Measurements from ENCODE around the gene NAALADL2.

GRCh38 chr3:175260145-175260794, 401.1 kb downstream of the NAALADL2 start:
- TF ChIP-seq, protein P1, sequence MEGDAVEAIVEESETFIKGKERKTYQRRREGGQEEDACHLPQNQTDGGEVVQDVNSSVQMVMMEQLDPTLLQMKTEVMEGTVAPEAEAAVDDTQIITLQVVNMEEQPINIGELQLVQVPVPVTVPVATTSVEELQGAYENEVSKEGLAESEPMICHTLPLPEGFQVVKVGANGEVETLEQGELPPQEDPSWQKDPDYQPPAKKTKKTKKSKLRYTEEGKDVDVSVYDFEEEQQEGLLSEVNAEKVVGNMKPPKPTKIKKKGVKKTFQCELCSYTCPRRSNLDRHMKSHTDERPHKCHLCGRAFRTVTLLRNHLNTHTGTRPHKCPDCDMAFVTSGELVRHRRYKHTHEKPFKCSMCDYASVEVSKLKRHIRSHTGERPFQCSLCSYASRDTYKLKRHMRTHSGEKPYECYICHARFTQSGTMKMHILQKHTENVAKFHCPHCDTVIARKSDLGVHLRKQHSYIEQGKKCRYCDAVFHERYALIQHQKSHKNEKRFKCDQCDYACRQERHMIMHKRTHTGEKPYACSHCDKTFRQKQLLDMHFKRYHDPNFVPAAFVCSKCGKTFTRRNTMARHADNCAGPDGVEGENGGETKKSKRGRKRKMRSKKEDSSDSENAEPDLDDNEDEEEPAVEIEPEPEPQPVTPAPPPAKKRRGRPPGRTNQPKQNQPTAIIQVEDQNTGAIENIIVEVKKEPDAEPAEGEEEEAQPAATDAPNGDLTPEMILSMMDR (conservative IDR thresholded peaks at IDR 0.05), result no peak
- no peak for TF ChIP-seq ZFX (IDR thresholded peaks at IDR 0.05)
